ENCODE data around the gene PTPRR.

DNA sequence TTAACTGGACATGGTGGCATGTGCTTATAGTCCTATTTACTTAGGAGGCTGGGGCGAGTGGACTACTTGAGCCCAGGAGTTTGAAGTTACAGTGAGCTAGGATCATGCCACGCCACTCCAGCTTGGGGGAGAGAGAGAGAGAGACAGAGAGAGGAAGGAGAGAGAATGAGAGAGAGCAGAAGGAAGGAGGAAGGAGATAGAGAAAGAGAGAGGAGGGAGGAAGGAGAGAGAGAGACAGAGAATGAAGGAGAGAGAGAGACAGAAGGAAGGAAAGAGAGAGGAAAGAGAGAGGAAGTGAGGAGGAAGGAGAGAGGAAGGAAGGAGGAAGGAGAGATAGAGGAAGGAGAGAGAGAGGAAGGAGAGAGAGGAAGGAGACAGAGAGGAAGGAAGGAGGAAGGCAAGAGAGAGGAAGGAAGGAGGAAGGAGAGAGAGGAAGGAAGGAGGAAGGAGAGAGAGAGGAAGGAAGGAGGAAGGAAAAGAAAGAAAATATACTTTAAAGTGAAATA lies 189.8 kb downstream of the PTPRR start:
- TF ChIP-seq, protein P1, sequence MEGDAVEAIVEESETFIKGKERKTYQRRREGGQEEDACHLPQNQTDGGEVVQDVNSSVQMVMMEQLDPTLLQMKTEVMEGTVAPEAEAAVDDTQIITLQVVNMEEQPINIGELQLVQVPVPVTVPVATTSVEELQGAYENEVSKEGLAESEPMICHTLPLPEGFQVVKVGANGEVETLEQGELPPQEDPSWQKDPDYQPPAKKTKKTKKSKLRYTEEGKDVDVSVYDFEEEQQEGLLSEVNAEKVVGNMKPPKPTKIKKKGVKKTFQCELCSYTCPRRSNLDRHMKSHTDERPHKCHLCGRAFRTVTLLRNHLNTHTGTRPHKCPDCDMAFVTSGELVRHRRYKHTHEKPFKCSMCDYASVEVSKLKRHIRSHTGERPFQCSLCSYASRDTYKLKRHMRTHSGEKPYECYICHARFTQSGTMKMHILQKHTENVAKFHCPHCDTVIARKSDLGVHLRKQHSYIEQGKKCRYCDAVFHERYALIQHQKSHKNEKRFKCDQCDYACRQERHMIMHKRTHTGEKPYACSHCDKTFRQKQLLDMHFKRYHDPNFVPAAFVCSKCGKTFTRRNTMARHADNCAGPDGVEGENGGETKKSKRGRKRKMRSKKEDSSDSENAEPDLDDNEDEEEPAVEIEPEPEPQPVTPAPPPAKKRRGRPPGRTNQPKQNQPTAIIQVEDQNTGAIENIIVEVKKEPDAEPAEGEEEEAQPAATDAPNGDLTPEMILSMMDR (IDR thresholded peaks at IDR 0.05): no peak
- TF ChIP-seq POLR2A (IDR thresholded peaks at IDR 0.05): no peak

Data from adrenal gland (tissue), 5 donors.